WTC11 (cell line): Measurements from ENCODE around the gene ITIH2. TPM values are rescaled to one million over a fixed set of nuclear protein-coding genes. Genes with fewer than 3 reads are reported as not detected.

Experiments
- ATAC-seq: fragments of 200-7000 bp; cut with Tn5 transposase; 2 replicates; pipeline ENCODE4 v1.10.0; 2021; ENCODE audit warnings: mild to moderate bottlenecking, moderate library complexity
- CTCF ChIA-PET: fragments of 300-600 bp; sonication (Branson Sonifier 250); formaldehyde crosslinking; loops from one replicate; lab custom pipeline; 2021; ENCODE audit warnings: antibody characterized with exemption; lab: Charles Lee
- POLR2A ChIA-PET: fragments of 350-600 bp; sonication (Branson Sonifier 250); formaldehyde crosslinking; loops from one replicate; lab custom pipeline; 2021; ENCODE audit warnings: antibody characterized with exemption; lab: Charles Lee
- DNase-seq: peaks from one replicate; pipeline ENCODE4 v3.0.0; 2021; ENCODE audit warnings: low spot score
- H3K27ac Mint-ChIP-seq: 2 replicates; pipeline ENCODE4 v1.8.0; 2021; ENCODE audit warnings: mixed read lengths
- H3K27me3 Mint-ChIP-seq: 2 replicates; pipeline ENCODE4 v1.8.0; 2021; ENCODE audit warnings: low read depth, mild to moderate bottlenecking, moderate library complexity, mixed read lengths
- H3K36me3 Mint-ChIP-seq: 2 replicates; pipeline ENCODE4 v1.8.0; 2021; ENCODE audit warnings: mixed read lengths
- H3K4me1 Mint-ChIP-seq: 2 replicates; pipeline ENCODE4 v1.8.0; 2022; ENCODE audit warnings: mixed read lengths
- H3K4me3 Mint-ChIP-seq: 2 replicates; pipeline ENCODE4 v1.8.0; 2021; ENCODE audit warnings: mild to moderate bottlenecking, moderate library complexity, mixed read lengths
- H3K9me3 Mint-ChIP-seq: 2 replicates; pipeline ENCODE4 v1.8.0; 2021; ENCODE audit warnings: mixed read lengths
- AR ChIP-seq: fragments of 250-450 bp; sonication (Bioruptor Pico); IDR thresholded peaks from 2 replicates; pipeline ENCODE4 v1.9.0; 2021; ENCODE audit warnings: mild to moderate bottlenecking
- ARID4B ChIP-seq: sonication (generic); formaldehyde crosslinking; IDR thresholded peaks from 2 replicates; pipeline ENCODE4 v1.8.0; 2023; ENCODE audit warnings: missing genetic modification reagents, mild to moderate bottlenecking, borderline replicate concordance
- ATF1 ChIP-seq: sonication (generic); formaldehyde crosslinking; IDR thresholded peaks from 2 replicates; pipeline ENCODE4 v1.8.1; 2023; ENCODE audit warnings: mild to moderate bottlenecking, moderate library complexity, missing genetic modification reagents
- CBFB ChIP-seq: sonication (generic); formaldehyde crosslinking; IDR thresholded peaks from 2 replicates; pipeline ENCODE4 v1.8.1; 2022; ENCODE audit warnings: mild to moderate bottlenecking, low read depth, missing genetic modification reagents
- CREM ChIP-seq: sonication (generic); formaldehyde crosslinking; IDR thresholded peaks from 2 replicates; pipeline ENCODE4 v1.8.1; 2022; ENCODE audit warnings: mild to moderate bottlenecking, missing genetic modification reagents, moderate library complexity
- ETV6 ChIP-seq: sonication (generic); formaldehyde crosslinking; IDR thresholded peaks from 2 replicates; pipeline ENCODE4 v1.8.1; 2022; ENCODE audit warnings: mild to moderate bottlenecking, missing genetic modification reagents
- FOXK1 ChIP-seq: sonication (generic); formaldehyde crosslinking; IDR thresholded peaks from 2 replicates; pipeline ENCODE4 v1.8.0; 2022; ENCODE audit warnings: mild to moderate bottlenecking, moderate library complexity, missing genetic modification reagents
- GRHL2 ChIP-seq: fragments of 250-450 bp; sonication (Bioruptor Pico); IDR thresholded peaks from 2 replicates; pipeline ENCODE4 v1.8.0; 2022; ENCODE audit warnings: mild to moderate bottlenecking, moderate library complexity; ENCODE audit not compliant: insufficient replicate concordance, severe bottlenecking
- HMGXB4 ChIP-seq: sonication (generic); formaldehyde crosslinking; IDR thresholded peaks from 2 replicates; pipeline ENCODE4 v1.8.1; 2023; ENCODE audit warnings: mild to moderate bottlenecking, moderate library complexity, missing genetic modification reagents
- KAT7 ChIP-seq: sonication (generic); formaldehyde crosslinking; IDR thresholded peaks from 2 replicates; pipeline ENCODE4 v1.8.1; 2023; ENCODE audit warnings: missing genetic modification reagents, mild to moderate bottlenecking, borderline replicate concordance
- MYBL2 ChIP-seq: sonication (generic); formaldehyde crosslinking; IDR thresholded peaks from 2 replicates; pipeline ENCODE4 v1.8.1; 2023; ENCODE audit warnings: mild to moderate bottlenecking, moderate library complexity, missing genetic modification reagents
- NFATC4 ChIP-seq: fragments of 250-450 bp; sonication (Bioruptor Pico); IDR thresholded peaks from 2 replicates; pipeline ENCODE4 v1.9.0; 2021; ENCODE audit warnings: mild to moderate bottlenecking
- PRRX2 ChIP-seq: fragments of 250-450 bp; sonication (Bioruptor Pico); IDR thresholded peaks from 2 replicates; pipeline ENCODE4 v1.8.0; 2021; ENCODE audit warnings: mild to moderate bottlenecking
- RELA ChIP-seq: sonication (generic); formaldehyde crosslinking; IDR thresholded peaks from 2 replicates; pipeline ENCODE4 v1.8.1; 2022; ENCODE audit warnings: missing genetic modification reagents, mild to moderate bottlenecking, borderline replicate concordance
- SP1 ChIP-seq: sonication (generic); formaldehyde crosslinking; conservative IDR thresholded peaks from 2 replicates; pipeline ENCODE4 v1.8.1; 2022; ENCODE audit warnings: missing genetic modification reagents
- TCF7 ChIP-seq: sonication (generic); formaldehyde crosslinking; IDR thresholded peaks from 2 replicates; pipeline ENCODE4 v1.8.0; 2022; ENCODE audit warnings: mild to moderate bottlenecking, low read depth, missing genetic modification reagents, moderate library complexity
- TEAD1 ChIP-seq: sonication (generic); formaldehyde crosslinking; IDR thresholded peaks from 2 replicates; pipeline ENCODE4 v1.8.0; 2022; ENCODE audit warnings: mild to moderate bottlenecking, missing genetic modification reagents
- USF1 ChIP-seq: sonication (generic); formaldehyde crosslinking; IDR thresholded peaks from 2 replicates; pipeline ENCODE4 v1.8.0; 2022; ENCODE audit warnings: mild to moderate bottlenecking, missing genetic modification reagents
- ZNF281 ChIP-seq: sonication (generic); formaldehyde crosslinking; IDR thresholded peaks from 2 replicates; pipeline ENCODE4 v1.8.0; 2023; ENCODE audit warnings: mild to moderate bottlenecking, missing genetic modification reagents
- ZNF416 ChIP-seq: fragments of 250-450 bp; sonication (Bioruptor Pico); IDR thresholded peaks from 2 replicates; pipeline ENCODE4 v1.9.0; 2021; ENCODE audit warnings: mild to moderate bottlenecking, inconsistent platforms
- ZNF425 ChIP-seq: fragments of 250-450 bp; sonication (Bioruptor Pico); conservative IDR thresholded peaks from 2 replicates; pipeline ENCODE4 v1.9.0; 2021; ENCODE audit warnings: mild to moderate bottlenecking
- total RNA-seq: library from RNA; stranded (reverse); gene quantifications from 3 replicates; pipeline ENCODE4 v1.2.3, GENCODE V29; 2021

The ITIH2 gene
- total RNA-seq, 1 experiment from 2014 or later: 0.83 TPM

GRCh38 chr10:7662522-7662921, 40.6 kb upstream of the ITIH2 start (continued):
- TF ChIP-seq ZNF281 (CRISPR knock-in tag): no peak
- no peak for TF ChIP-seq KAT7
- TF ChIP-seq FOXK1 (CRISPR knock-in tag): no peak
- TF ChIP-seq ETV6 (CRISPR knock-in tag): no peak
- TF ChIP-seq SP1 (CRISPR knock-in tag): no peak
- no peak for TF ChIP-seq TEAD1 (CRISPR knock-in tag)
- TF ChIP-seq MYBL2 (CRISPR knock-in tag): no peak

- Mint-ChIP-seq H3K27ac (no peak overlapping the region), H3K4me3 (no peak overlapping the region), H3K36me3 (no peaks in the 10 kb centered on the region), H3K27me3 (peaks cover 43% of the 10 kb centered on the region), H3K4me1 (peaks cover 12% of the 10 kb centered on the region), H3K9me3 (no peaks in the 10 kb centered on the region)
- ATAC-seq (no peak), DNase-seq (no peak)
- CTCF ChIA-PET: no interaction called here
- POLR2A ChIA-PET: no interaction called here
- no peak for TF ChIP-seq ATF1
- TF ChIP-seq PRRX2 (CRISPR knock-in tag): no peak
- no peak for TF ChIP-seq NFATC4
- TF ChIP-seq ZNF416 (CRISPR knock-in tag): no peak
- no peak for TF ChIP-seq RELA
- no peak for TF ChIP-seq ARID4B
- no peak for TF ChIP-seq FOXK1 (CRISPR knock-in tag)
- no peak for TF ChIP-seq CREM (CRISPR knock-in tag)
- no peak for TF ChIP-seq HMGXB4 (CRISPR knock-in tag)
- TF ChIP-seq ZNF425 (CRISPR knock-in tag): no peak
- TF ChIP-seq GRHL2 (CRISPR knock-in tag): no peak
- TF ChIP-seq AR: no peak
- no peak for TF ChIP-seq CBFB (CRISPR knock-in tag)
- TF ChIP-seq USF1 (CRISPR knock-in tag): no peak
- no peak for TF ChIP-seq TCF7 (CRISPR knock-in tag)
Measured at GRCh38 chr10:7664707-7665106, 38.4 kb upstream of the ITIH2 start.
